ENCODE results near the gene CNTN1. TPM values are rescaled to one million over a fixed set of nuclear protein-coding genes. Genes with fewer than 3 reads are reported as not detected.

The CNTN1 gene
- total and polyA plus RNA-seq, 5 donors from 2014 or later = not detected

DNA sequence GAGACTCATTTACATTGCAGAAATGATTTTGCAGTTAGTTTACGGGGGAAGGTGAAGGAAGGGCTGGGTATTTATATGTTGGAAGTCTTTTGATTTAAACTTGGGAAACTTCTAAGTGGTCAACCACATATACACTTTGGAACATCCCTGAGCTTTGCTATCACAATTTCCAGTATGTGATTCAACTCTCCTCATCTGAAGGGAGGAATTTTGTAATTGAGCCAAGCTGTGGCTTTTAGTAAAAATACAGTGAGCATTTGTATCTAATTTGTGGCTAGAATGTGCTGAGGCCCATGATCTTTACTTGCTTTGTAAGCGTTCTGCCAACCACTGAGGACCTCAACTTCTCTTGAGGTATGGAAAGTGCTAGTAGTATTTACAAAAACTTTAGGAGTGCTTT lies 260.8 kb downstream of the CNTN1 start:
- Mint-ChIP-seq H3K9me3 (peaks cover 0 to 1% (median 0%) of the 10 kb centered on the region in 7 donors), H3K4me3 (no peak overlapping the region), H3K4me1 (no peaks in the 10 kb centered on the region), H3K27me3 (no peaks in the 10 kb centered on the region), H3K27ac (no peak overlapping the region), H3K36me3 (no peaks in the 10 kb centered on the region)
- Histone ChIP-seq H3K27me3 (ENCODE audit: control insufficient read depth, insufficient read depth, low read length) (no peaks in the 10 kb centered on the region), H3K4me1 (ENCODE audit: control insufficient read depth, insufficient read depth, low read length, poor library complexity, severe bottlenecking) (no peaks in the 10 kb centered on the region), H3K4me3 (ENCODE audit: low read depth, low read length) (no peak overlapping the region), H3K27ac (ENCODE audit: insufficient read depth, low read length, poor library complexity, severe bottlenecking) (no peak overlapping the region), H3K9me3 (ENCODE audit: control insufficient read depth in 2 of 2, low read length in 2 of 2) (no peaks in the 10 kb centered on the region), H3K36me3 (ENCODE audit: control insufficient read depth, insufficient read depth, low read length) (no peaks in the 10 kb centered on the region)
- DNase-seq (no peak), ATAC-seq (ENCODE audit: low read depth in 2 of 2) (no peak)

DNA sequence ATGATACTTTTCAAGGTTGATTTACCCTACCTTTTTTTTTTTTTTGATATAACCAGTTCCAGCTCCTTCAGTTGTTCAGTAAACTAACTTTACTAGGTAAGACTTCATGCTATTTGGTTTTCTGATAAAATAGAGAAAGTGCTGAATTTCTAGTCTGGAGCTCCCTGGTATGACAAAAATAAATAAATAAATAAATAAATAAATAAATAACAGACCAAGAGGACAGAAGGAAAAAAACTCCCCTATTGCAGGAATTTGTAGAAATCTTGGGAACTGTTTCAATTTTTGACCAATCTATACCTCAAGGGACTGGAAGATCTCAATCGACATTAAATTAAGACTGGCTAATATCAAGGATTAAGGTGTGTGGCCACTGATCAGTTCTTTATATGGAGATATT lies 265.2 kb downstream of the CNTN1 start:
- Mint-ChIP-seq H3K27me3 (no peaks in the 10 kb centered on the region), H3K36me3 (no peaks in the 10 kb centered on the region), H3K27ac (no peak overlapping the region), H3K4me1 (no peaks in the 10 kb centered on the region), H3K9me3 (peaks cover 0 to 1% (median 0%) of the 10 kb centered on the region in 7 donors), H3K4me3 (no peak overlapping the region)
- ATAC-seq (ENCODE audit: low read depth in 2 of 2) (no peak), DNase-seq (no peak)
- no peak overlapping the region for H3K4me3 ChIP-seq (ENCODE audit: low read depth, low read length)
- H3K36me3 ChIP-seq (ENCODE audit: control insufficient read depth, insufficient read depth, low read length) = no peaks in the 10 kb centered on the region
- H3K27me3 ChIP-seq (ENCODE audit: control insufficient read depth, insufficient read depth, low read length) = no peaks in the 10 kb centered on the region
- H3K27ac ChIP-seq (ENCODE audit: insufficient read depth, low read length, poor library complexity, severe bottlenecking) = no peak overlapping the region
- no peaks in the 10 kb centered on the region for H3K4me1 ChIP-seq (ENCODE audit: control insufficient read depth, insufficient read depth, low read length, poor library complexity, severe bottlenecking)
- no peaks in the 10 kb centered on the region for H3K9me3 ChIP-seq (ENCODE audit: control insufficient read depth in 2 of 2, low read length in 2 of 2)

DNA sequence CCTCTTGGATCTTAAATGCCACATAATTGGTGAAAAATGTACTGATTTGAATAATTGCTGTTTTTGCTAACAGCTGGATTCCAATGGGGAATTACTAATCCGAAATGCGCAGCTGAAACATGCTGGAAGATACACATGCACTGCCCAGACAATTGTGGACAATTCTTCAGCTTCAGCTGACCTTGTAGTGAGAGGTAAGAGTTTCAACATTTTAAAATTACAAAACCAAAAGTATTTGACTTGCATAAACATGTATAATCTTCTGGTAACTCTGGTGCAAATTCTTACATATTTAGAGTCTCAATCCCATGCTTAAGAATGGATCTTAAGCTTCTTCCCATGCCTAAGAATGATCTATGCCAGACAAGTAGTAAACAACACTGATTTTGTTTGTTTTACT lies 266.8 kb downstream of the CNTN1 start:
- H3K36me3 Mint-ChIP-seq = no peaks in the 10 kb centered on the region

DNA sequence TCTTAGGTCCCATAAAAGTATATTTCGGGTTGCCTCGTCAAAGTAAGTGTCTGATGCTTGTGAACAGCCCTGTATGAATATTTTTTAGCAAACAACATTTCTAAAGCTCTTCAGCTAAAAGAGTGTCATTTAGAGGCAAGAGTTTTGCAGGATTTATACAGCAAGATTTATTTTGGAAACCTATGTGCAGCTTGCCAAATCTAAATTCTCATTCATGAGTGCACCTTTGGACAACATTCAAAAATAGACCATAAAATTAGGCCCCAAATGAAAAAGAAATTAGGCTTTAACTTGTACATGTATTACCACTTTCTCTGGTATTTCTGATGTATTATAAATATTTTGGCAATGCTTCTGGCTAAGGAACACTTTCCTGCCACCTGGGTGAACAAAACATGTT lies 271.5 kb downstream of the CNTN1 start:
- Mint-ChIP-seq H3K9me3 (peaks cover 0 to 2% (median 0%) of the 10 kb centered on the region in 7 donors), H3K27me3 (no peaks in the 10 kb centered on the region), H3K4me3 (no peak overlapping the region), H3K4me1 (no peaks in the 10 kb centered on the region), H3K27ac (no peak overlapping the region), H3K36me3 (no peaks in the 10 kb centered on the region)
- ATAC-seq (ENCODE audit: low read depth in 2 of 2) (no peak), DNase-seq (no peak)
- no peaks in the 10 kb centered on the region for H3K9me3 ChIP-seq (ENCODE audit: control insufficient read depth in 2 of 2, low read length in 2 of 2)
- H3K4me1 ChIP-seq (ENCODE audit: control insufficient read depth, insufficient read depth, low read length, poor library complexity, severe bottlenecking) = no peaks in the 10 kb centered on the region
- no peaks in the 10 kb centered on the region for H3K36me3 ChIP-seq (ENCODE audit: control insufficient read depth, insufficient read depth, low read length)
- no peak overlapping the region for H3K4me3 ChIP-seq (ENCODE audit: low read depth, low read length)
- no peaks in the 10 kb centered on the region for H3K27me3 ChIP-seq (ENCODE audit: control insufficient read depth, insufficient read depth, low read length)
- no peak overlapping the region for H3K27ac ChIP-seq (ENCODE audit: insufficient read depth, low read length, poor library complexity, severe bottlenecking)

More for the DNA sequence above, 266.8 kb downstream of the CNTN1 start:
- ATAC-seq (ENCODE audit: low read depth in 2 of 2) = no peak
- Mint-ChIP-seq H3K9me3 (peaks cover 0 to 2% (median 0%) of the 10 kb centered on the region in 7 donors), H3K27ac (no peak overlapping the region), H3K4me1 (no peaks in the 10 kb centered on the region), H3K4me3 (no peak overlapping the region), H3K27me3 (no peaks in the 10 kb centered on the region)
- Histone ChIP-seq H3K9me3 (ENCODE audit: control insufficient read depth in 2 of 2, low read length in 2 of 2) (no peaks in the 10 kb centered on the region), H3K27me3 (ENCODE audit: control insufficient read depth, insufficient read depth, low read length) (no peaks in the 10 kb centered on the region), H3K27ac (ENCODE audit: insufficient read depth, low read length, poor library complexity, severe bottlenecking) (no peak overlapping the region), H3K4me1 (ENCODE audit: control insufficient read depth, insufficient read depth, low read length, poor library complexity, severe bottlenecking) (no peaks in the 10 kb centered on the region), H3K4me3 (ENCODE audit: low read depth, low read length) (no peak overlapping the region), H3K36me3 (ENCODE audit: control insufficient read depth, insufficient read depth, low read length) (no peaks in the 10 kb centered on the region)
- no peak for DNase-seq

DNA sequence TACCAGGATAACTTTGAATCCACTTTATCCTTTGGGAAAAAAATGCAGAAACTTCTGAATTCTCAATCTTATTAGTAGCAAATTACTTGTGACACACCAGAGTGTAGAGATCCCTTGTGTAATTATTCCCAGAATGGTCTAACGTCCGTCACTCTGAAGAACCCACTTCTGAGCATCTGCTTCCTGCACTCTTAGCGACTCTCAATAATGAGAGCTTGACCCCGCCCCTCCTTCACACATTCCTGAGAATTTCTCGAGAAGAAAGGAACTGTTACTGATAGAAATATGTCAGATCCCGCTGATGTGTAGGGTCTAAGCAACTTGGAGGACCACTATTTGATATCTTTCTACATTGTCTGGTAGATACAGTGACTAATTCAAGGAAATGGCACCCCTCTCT lies 277.6 kb downstream of the CNTN1 start:
- Histone ChIP-seq H3K27ac (ENCODE audit: insufficient read depth, low read length, poor library complexity, severe bottlenecking) (no peak overlapping the region), H3K36me3 (ENCODE audit: control insufficient read depth, insufficient read depth, low read length) (no peaks in the 10 kb centered on the region), H3K9me3 (ENCODE audit: control insufficient read depth in 2 of 2, low read length in 2 of 2) (no peaks in the 10 kb centered on the region), H3K4me3 (ENCODE audit: low read depth, low read length) (no peak overlapping the region), H3K4me1 (ENCODE audit: control insufficient read depth, insufficient read depth, low read length, poor library complexity, severe bottlenecking) (no peaks in the 10 kb centered on the region), H3K27me3 (ENCODE audit: control insufficient read depth, insufficient read depth, low read length) (no peaks in the 10 kb centered on the region)
- Mint-ChIP-seq H3K9me3 (peaks cover 0 to 2% (median 0%) of the 10 kb centered on the region in 7 donors), H3K27ac (no peak overlapping the region), H3K4me1 (no peaks in the 10 kb centered on the region), H3K27me3 (peaks cover 4% of the 10 kb centered on the region), H3K4me3 (no peak overlapping the region), H3K36me3 (no peaks in the 10 kb centered on the region)
- DNase-seq (no peak), ATAC-seq (ENCODE audit: low read depth in 2 of 2) (no peak)

DNA sequence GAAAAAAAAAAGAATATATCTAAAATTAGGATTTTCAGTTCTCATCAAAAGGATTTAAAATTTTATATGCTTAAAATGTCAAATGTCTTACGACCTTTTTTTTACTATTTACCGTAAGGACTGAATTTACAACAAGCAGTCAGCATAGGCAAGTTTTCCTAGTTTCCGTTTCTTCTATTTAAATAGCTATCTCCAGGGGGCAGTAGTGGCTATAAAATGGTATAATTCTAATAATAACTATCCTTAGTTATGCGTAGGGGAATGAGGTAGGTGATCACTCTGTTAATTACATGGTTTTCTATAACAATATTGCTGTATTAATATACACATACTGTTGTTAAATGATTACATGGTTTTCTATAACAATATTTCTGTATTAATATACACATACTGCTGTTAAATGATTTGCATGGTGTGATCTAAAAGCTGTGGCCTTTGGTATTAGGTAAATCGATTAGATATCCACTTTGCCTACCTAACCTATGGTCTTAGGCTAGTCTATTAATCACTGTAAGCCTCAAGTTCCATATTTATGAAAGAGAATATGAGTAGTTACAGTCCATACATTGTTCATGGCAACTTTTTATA lies 278.2 kb downstream of the CNTN1 start:
- no peaks in the 10 kb centered on the region for H3K27me3 ChIP-seq (ENCODE audit: control insufficient read depth, insufficient read depth, low read length)
- H3K4me1 Mint-ChIP-seq = no peaks in the 10 kb centered on the region

DNA sequence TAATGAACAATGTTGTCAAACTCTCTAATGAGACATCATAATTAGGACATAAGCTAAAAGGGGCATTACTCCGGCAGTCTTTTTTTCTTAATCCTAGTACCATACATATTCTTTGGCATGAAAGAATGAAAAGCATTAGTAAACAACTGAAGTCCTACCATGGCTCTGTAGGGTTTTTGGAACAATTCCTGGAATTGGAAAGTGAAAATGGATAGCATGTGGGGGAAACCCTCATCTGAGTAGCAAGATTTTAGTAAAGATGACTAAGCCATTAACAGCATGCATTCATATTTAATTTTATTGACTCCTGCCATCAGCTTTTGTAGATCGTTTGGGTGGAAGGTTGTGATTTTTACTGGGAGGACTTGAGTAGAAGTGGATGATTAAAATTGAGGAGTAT lies 279.7 kb downstream of the CNTN1 start:
- no peaks in the 10 kb centered on the region for H3K9me3 ChIP-seq (ENCODE audit: control insufficient read depth in 2 of 2, low read length in 2 of 2)
- no peak overlapping the region for H3K4me3 ChIP-seq (ENCODE audit: low read depth, low read length)
- ATAC-seq (ENCODE audit: low read depth in 2 of 2) = no peak
- H3K4me3 Mint-ChIP-seq = no peak overlapping the region
- no peaks in the 10 kb centered on the region for H3K4me1 ChIP-seq (ENCODE audit: control insufficient read depth, insufficient read depth, low read length, poor library complexity, severe bottlenecking)
- no peak overlapping the region for H3K27ac ChIP-seq (ENCODE audit: insufficient read depth, low read length, poor library complexity, severe bottlenecking)
- no peak for DNase-seq
- H3K27me3 Mint-ChIP-seq = peaks cover 4% of the 10 kb centered on the region
- H3K27ac Mint-ChIP-seq = no peak overlapping the region
- no peaks in the 10 kb centered on the region for H3K36me3 Mint-ChIP-seq
- no peaks in the 10 kb centered on the region for H3K4me1 Mint-ChIP-seq
- H3K36me3 ChIP-seq (ENCODE audit: control insufficient read depth, insufficient read depth, low read length) = no peaks in the 10 kb centered on the region
- H3K9me3 Mint-ChIP-seq = peaks cover 0 to 2% (median 0%) of the 10 kb centered on the region in 7 donors
- no peaks in the 10 kb centered on the region for H3K27me3 ChIP-seq (ENCODE audit: control insufficient read depth, insufficient read depth, low read length)

More for the DNA sequence above, 278.2 kb downstream of the CNTN1 start:
- no peak overlapping the region for H3K27ac ChIP-seq (ENCODE audit: insufficient read depth, low read length, poor library complexity, severe bottlenecking)
- ATAC-seq (ENCODE audit: low read depth in 2 of 2) = no peak
- peaks cover 0 to 2% (median 0%) of the 10 kb centered on the region in 7 donors for H3K9me3 Mint-ChIP-seq
- H3K9me3 ChIP-seq (ENCODE audit: control insufficient read depth in 2 of 2, low read length in 2 of 2) = no peaks in the 10 kb centered on the region
- DNase-seq = no peak
- H3K27ac Mint-ChIP-seq = no peak overlapping the region
- no peaks in the 10 kb centered on the region for H3K36me3 Mint-ChIP-seq
- no peak overlapping the region for H3K4me3 Mint-ChIP-seq
- H3K36me3 ChIP-seq (ENCODE audit: control insufficient read depth, insufficient read depth, low read length) = no peaks in the 10 kb centered on the region
- peaks cover 4% of the 10 kb centered on the region for H3K27me3 Mint-ChIP-seq
- H3K4me3 ChIP-seq (ENCODE audit: low read depth, low read length) = no peak overlapping the region
- H3K4me1 ChIP-seq (ENCODE audit: control insufficient read depth, insufficient read depth, low read length, poor library complexity, severe bottlenecking) = no peaks in the 10 kb centered on the region

DNA sequence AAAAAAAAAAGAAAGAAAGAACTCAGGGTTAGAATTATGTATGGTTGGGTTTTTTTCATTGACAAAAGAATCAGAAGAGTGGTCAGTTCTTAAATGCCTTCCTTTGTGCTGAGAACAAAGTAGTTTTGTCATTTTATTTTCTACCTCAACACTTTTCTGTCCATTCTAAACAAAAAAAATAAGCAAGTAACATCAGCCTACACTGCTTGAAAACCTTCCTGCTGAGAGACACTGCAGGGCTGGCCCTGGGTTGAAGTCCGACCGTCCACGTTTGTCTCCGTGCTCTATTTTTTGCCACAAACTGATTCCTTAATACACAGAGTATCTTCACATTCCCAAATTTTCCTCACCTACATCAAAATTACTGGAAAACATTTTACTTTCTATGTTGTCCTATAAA lies 284.3 kb downstream of the CNTN1 start:
- no peaks in the 10 kb centered on the region for H3K27me3 ChIP-seq (ENCODE audit: control insufficient read depth, insufficient read depth, low read length)
- no peak overlapping the region for H3K27ac ChIP-seq (ENCODE audit: insufficient read depth, low read length, poor library complexity, severe bottlenecking)
- no peak overlapping the region for H3K4me3 ChIP-seq (ENCODE audit: low read depth, low read length)
- no peaks in the 10 kb centered on the region for H3K4me1 ChIP-seq (ENCODE audit: control insufficient read depth, insufficient read depth, low read length, poor library complexity, severe bottlenecking)
- DNase-seq (no peak), ATAC-seq (ENCODE audit: low read depth in 2 of 2) (no peak)
- no peaks in the 10 kb centered on the region for H3K27me3 Mint-ChIP-seq
- H3K36me3 ChIP-seq (ENCODE audit: control insufficient read depth, insufficient read depth, low read length) = no peaks in the 10 kb centered on the region
- no peaks in the 10 kb centered on the region for H3K4me1 Mint-ChIP-seq
- no peaks in the 10 kb centered on the region for H3K36me3 Mint-ChIP-seq
- no peaks in the 10 kb centered on the region for H3K9me3 ChIP-seq (ENCODE audit: control insufficient read depth in 2 of 2, low read length in 2 of 2)
- peaks cover 0 to 2% (median 0%) of the 10 kb centered on the region in 7 donors for H3K9me3 Mint-ChIP-seq
- no peak overlapping the region for H3K4me3 Mint-ChIP-seq
- H3K27ac Mint-ChIP-seq = no peak overlapping the region
